GM19372 (cell line): Measurements from ENCODE around the gene KCNN3.

Experiments
- ATAC-seq: cut with Tn5 transposase; IDR thresholded peaks from one replicate; pipeline ENCODE4 v1.9.1; 2021; ENCODE audit warnings: mild to moderate bottlenecking, low read depth, moderate library complexity; ENCODE audit not compliant: unreplicated experiment

KCNN3 gene

DNA sequence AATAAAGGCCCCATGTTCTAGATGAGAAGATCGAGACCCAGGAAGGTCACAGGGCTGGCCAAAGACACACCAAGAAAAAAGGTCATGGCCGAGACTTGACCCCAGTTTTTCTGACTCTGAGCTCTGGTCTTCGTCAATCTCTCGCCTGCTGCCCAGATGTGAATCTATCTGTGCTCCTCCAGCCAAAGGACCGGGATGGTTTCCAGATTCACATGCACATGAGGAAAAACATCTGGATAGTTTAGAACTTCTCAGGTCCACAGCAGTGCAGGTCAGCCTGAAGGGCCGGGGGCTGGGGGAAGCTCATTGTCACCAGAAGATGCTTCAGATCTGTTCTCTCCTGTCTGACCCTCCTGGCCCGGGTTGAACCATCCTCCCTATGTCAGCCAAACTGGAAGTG, 49.0 kb downstream of the KCNN3 start:
- no peak for ATAC-seq

GRCh38 chr1:154820646-154821045, 49.4 kb downstream of the KCNN3 start:
- no peak for ATAC-seq

- no peak for ATAC-seq
These were observed 50.2 kb downstream of the KCNN3 start for GRCh38 chr1:154819628-154820590.

- ATAC-seq = no peak
These were observed 51.2 kb downstream of the KCNN3 start for GRCh38 chr1:154818911-154819310.

- ATAC-seq = no peak
These were observed 53.1 kb downstream of the KCNN3 start for GRCh38 chr1:154816937-154817336.

DNA sequence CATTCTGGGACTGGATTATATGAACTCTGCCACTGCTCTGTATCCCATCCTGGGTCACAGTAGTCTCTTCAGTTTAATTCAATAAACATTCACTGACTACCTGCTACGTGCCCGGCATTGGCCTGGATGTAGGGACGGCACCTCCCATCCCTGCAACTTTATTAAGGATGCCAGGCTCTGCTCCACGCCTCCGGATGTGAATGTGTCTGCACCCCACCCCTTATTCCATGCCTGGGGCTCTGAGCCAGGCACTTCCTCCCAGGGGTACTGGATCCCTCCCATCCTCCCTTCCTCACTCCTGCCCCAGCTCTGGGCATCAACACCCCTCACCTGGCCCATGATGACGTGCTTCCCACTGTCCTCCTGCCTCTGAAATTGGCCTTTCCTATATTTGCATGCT, 53.7 kb downstream of the KCNN3 start:
- no peak for ATAC-seq

DNA sequence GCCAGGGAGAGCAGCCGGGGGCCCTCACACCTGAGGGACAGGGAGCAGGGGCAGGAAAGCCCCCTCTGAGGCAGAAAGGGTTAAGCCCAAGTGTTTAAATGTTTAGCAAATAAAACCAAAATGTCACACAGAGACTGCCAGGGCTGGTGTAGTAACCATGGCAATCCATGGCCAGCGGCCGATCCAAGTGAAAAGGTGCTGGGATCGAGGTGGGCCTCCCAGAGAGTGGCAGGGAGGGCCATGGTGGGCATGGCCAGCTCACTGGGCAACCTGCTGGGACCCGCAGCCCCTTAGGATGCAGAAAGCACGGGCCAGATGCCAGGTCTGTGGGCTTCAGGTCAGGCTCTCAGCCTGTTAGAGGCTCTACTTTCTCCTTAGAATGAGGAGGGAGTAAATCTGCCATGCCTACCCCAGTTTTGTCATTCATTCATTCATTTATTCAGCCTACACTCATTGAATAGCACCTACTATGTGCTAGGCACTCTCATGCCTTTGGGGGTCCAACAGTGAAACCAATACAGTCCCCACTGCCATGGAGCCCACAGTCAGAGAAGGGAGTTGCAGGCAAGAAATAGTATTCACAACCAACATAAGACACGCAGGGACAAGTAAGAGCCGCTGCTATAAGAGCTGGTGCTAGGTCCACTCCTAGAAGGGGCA, 56.1 kb downstream of the KCNN3 start:
- ATAC-seq = no peak

GRCh38 chr1:154813300-154813816, 56.7 kb downstream of the KCNN3 start:
- ATAC-seq = no peak

DNA sequence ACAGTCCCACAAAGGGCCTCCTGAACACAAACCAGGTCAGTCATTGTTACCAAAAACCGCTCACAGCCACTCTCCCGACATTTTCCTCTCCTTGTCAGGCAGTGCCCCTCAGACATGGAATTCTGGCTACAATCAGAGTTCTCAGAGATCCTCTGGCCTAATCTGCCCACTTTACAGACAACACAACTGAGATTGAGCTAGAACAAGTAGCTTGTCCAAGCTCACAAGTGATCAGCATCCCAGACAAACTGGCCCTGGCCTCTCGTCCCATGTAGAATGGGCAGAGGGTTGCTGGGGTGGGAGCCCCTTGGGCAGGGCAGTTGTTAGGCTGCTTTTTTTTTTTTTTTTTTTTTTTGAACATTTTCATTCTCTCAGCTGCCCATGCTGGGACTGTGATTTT, 57.2 kb downstream of the KCNN3 start:
- no peak for ATAC-seq

DNA sequence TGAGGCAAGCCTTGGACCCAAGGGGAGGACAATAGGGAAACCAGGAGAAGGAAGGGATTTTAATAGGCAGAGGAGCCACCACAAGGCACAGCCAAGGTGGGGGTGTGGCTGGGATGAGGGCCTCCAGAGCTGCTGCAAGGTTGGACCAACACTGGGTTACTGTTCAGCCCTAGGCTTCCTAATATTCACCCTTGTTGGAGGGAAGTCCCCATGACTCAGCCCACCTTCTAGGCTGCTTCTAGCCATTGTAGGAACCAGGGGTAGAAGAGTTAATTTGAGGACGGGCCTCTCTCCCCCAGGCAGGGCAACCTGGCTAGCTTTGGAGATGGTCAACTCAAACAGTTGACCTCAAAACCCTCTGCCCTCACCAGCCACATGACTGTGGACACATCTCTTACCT, 59.5 kb downstream of the KCNN3 start:
- ATAC-seq = no peak

DNA sequence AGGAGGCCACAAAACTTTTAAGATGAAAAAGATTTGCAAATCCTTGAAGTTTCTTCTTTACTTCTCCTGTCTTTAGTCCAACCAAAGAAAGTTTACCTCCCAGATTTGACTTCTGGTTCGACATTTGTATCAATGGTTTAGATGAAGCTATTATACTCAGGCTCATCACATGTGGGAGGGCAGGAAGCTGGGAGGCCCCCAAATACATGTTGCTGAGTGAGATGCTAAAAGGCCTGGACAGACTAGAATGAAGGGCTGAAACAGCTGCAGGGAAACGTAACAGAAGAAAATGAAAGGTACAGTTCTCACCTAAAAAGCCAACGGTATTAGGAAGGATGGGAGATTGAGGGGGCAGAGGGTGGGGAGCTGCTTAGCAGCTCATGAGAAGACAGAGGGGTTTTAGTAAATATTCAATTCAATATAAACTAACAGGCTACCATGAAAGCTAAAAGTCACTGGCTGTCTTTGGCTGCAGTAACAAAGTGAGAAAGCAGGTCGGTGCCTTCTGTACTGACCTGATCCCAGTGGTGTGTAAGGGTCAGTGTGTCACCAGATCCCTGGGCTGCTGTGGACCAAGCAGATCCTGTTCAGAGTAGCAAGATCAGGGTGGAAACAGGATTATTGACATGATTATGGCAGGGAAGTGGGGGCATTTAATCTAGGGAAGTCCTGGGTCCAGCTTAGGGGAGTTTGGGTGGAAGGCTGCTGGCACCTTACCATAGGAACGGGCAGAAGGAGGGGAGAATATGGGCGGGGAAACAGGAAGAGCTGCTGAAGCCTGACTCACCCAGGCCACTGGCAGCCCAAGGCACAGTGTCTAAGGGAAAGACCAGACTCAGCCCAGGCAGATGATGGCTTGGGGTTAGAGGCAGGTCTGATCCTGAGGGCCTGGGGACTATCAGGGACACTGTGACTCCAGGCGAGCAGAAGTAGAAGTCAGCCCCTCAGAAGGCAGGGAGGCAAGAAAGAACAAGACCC, 60.4 kb downstream of the KCNN3 start:
- no peak for ATAC-seq

DNA sequence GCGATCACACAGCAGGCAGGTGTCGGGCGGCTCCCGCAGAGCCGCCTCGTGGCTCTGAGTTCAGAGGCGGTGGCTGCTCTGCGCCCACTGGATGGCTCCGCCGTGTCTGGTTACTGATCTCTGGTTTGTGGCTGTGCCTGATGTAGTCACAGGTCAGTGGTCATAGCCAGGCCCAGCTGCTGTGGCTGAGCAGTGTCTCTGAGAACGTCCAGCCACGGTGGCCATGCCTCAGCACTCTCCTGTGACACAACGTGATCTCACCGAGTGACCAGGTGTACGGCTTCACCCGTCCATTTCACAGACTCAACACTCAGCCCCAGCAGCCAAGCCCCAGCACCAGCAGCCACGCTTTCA, 61.2 kb downstream of the KCNN3 start:
- ATAC-seq = no peak

- ATAC-seq = no peak
These were observed 61.7 kb downstream of the KCNN3 start for GRCh38 chr1:154808261-154808908.

DNA sequence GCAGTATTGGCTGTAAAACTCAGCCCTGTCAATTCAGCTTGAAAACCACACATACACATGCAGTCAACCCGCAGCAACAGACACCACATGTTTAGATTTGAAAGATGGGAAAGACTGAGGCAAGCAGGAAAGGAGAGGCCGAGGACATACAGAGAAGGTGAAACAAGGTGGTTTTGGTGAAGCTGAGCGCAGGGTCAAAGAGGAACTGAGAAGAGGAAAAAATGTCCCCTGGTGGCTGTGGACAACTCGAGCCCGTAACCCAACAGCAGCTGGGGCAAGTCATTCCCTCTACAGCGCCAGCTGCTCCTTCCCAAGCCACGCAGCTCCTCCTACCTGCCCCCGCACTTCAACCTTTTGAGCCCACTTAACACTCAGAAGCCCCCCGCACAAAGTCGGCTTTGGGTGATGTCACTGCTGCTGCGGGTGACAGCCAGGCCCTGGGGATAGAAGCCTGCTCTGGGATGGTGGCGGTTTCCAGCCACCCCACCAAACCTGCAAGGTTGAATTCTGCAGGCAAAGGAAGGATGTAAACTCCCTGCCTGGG, 63.0 kb downstream of the KCNN3 start:
- peak; percentile 69 for ATAC-seq

DNA sequence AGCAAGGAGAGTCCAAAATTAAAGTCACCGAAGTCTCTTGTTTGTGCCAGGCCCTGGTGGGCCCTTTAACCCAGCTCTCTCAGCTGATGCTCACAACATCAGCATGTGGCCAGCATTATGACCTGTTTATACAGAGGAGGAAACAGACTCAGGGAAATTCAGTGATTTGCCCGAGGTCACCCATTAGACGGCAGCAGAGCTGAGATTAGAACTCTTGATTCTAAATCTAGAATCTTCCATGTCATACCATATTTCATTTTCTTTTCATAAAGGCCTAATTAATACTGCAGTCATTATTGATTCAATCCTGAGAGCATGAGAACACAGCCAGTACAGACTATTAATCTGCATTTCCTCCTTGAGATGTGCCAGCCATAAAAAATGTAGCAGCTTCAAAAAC, 63.7 kb downstream of the KCNN3 start:
- no peak for ATAC-seq

DNA sequence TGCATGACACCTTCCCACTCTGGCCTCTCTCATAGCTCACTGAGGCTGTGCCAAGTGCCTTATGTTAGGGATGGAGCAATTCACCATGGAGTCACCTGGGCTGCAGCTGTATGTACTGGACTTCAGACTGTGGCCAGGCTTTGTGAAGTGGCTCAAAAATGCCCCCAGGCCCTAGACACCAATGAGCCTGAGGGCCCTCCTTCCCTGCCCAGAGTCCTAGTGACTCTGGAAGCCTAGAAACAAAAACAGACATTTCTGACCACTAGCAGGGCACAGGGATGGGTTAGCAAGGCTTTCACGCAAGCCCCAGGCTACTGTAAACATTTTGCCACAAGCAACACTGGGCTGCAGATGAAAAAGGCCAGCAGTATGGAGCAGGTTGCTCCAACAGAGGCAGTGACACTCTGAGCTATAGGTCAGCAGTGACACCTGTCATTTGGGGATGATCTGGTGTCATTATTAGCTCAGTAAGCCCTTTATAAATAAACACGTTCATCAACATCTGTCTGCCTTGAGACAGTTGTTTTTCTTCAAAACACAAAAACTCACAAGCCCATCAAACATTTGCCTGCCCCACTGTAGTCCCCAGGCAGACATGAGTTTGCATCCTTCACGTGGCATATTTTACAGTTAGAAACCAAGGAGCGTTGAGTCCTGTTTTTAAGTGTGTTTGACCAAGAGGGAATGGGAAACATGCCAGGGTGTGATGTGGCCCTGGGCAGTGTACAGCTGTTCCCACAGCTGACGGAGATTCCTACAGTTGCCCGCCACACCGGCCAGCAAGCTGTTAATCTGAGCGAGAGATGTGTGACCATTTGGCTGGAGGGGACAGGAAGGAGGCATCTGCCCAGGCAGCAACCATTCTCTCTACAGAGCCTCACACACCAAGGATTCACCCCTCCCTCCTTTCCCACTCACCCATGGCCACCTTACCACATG, 66.8 kb downstream of the KCNN3 start:
- ATAC-seq = no peak

GRCh38 chr1:154802336-154802969, 67.6 kb downstream of the KCNN3 start:
- no peak for ATAC-seq
